BLaER1 (cell line): Measurements from ENCODE around the gene FLNA.
"Not testable (repeated sequence)": the region's sequence is repeated elsewhere in the genome, so short reads cannot be mapped to it uniquely, and the experiment has no call there.

Experiments
- H3K27ac ChIP-seq: shearing (Covaris generic); formaldehyde crosslinking; 2 replicates; pipeline ENCODE4 v1.8.1; 2022
- H3K27me3 ChIP-seq: shearing (Covaris generic); formaldehyde crosslinking; 2 replicates; pipeline ENCODE4 v1.8.1; 2022
- H3K36me3 ChIP-seq: shearing (Covaris generic); formaldehyde crosslinking; 2 replicates; pipeline ENCODE4 v1.8.1; 2022
- H3K4me1 ChIP-seq: shearing (Covaris generic); formaldehyde crosslinking; 2 replicates; pipeline ENCODE4 v1.8.1; 2022
- H3K4me2 ChIP-seq: shearing (Covaris generic); formaldehyde crosslinking; 2 replicates; pipeline ENCODE4 v1.8.1; 2022
- H3K4me3 ChIP-seq: shearing (Covaris generic); formaldehyde crosslinking; 2 replicates; pipeline ENCODE4 v1.8.1; 2022
- H3K9ac ChIP-seq: shearing (Covaris generic); formaldehyde crosslinking; 2 replicates; pipeline ENCODE4 v1.8.1; 2022
- H3K9me3 ChIP-seq: shearing (Covaris generic); formaldehyde crosslinking; 2 replicates; pipeline ENCODE4 v1.8.1; 2022
- H4K20me1 ChIP-seq: shearing (Covaris generic); formaldehyde crosslinking; 2 replicates; pipeline ENCODE4 v1.8.1; 2022
- Cebpa-rat ChIP-seq: shearing (Covaris generic); IDR thresholded peaks from 2 replicates; pipeline ENCODE4 v1.8.1; 2022

Gene FLNA

GRCh38 chrX:154312116-154312515 is 62.3 kb downstream of the FLNA start:
- Histone ChIP-seq H3K9me3 (no peaks in the 10 kb centered on the region), H3K9ac (no peak overlapping the region), H3K36me3 (no peaks in the 10 kb centered on the region), H3K27ac (no peak overlapping the region), H3K27me3 (peaks cover 92% of the 10 kb centered on the region), H3K4me2 (no peak overlapping the region), H3K4me1 (peaks cover 5% of the 10 kb centered on the region; the same call in 1 of the 2 replicates), H4K20me1 (no peaks in the 10 kb centered on the region; the same call in 1 of the 2 replicates), H3K4me3 (no peak overlapping the region)
- no peak for TF ChIP-seq Cebpa-rat

- Histone ChIP-seq H4K20me1 (no peaks in the 10 kb centered on the region; the same call in 1 of the 2 replicates), H3K4me1 (peaks cover 5% of the 10 kb centered on the region; the same call in 1 of the 2 replicates), H3K36me3 (no peaks in the 10 kb centered on the region), H3K9ac (no peak overlapping the region), H3K4me3 (no peak overlapping the region), H3K4me2 (no peak overlapping the region), H3K27ac (no peak overlapping the region), H3K27me3 (peaks cover 93% of the 10 kb centered on the region), H3K9me3 (no peaks in the 10 kb centered on the region)
- TF ChIP-seq Cebpa-rat = no peak
Observed at GRCh38 chrX:154310616-154311536, 63.6 kb downstream of the FLNA start.

DNA sequence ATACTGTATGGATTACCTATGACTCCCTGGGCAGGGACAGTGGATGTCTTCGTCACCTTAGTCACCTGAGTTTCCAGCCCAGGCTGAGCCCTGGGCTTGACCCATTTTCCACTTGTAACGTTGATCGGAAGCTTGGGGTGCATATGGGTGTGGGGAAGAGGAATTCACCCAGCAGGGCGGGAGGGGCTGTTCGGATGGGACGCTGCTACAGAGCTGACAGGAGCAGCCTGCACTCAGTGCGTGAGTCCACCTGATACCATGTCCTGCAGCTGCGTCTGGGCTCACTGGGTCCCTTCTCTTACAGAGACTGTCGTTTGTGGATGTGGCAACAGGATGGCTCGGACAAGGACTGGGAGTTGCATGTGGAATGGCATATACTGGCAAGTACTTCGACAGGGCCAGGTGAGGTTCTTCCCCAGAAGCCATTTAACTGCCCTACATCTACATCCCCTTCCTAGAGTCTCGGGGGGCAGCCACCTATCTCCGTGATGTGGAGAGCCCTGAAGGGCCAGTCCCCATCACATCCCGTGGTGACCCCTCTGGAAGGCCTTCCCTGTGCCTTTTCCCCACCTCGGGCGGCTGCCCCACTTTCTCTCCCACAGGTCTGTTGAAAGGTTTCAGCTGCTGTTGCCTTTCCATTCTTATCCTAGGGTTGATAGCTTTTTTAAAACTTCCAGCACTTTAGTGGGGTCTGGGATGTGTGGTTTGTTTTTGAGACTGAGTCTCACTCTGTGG is 65.2 kb downstream of the FLNA start:
- no peaks in the 10 kb centered on the region; the same call in 1 of the 2 replicates for H4K20me1 ChIP-seq
- peaks cover 5% of the 10 kb centered on the region; the same call in 1 of the 2 replicates for H3K4me1 ChIP-seq
- no peak overlapping the region for H3K4me2 ChIP-seq
- no peak overlapping the region for H3K27ac ChIP-seq
- no peak overlapping the region for H3K9ac ChIP-seq
- no peak overlapping the region for H3K4me3 ChIP-seq
- H3K9me3 ChIP-seq = no peaks in the 10 kb centered on the region
- no peaks in the 10 kb centered on the region for H3K36me3 ChIP-seq
- peaks cover 94% of the 10 kb centered on the region for H3K27me3 ChIP-seq
- TF ChIP-seq Cebpa-rat = no peak

GRCh38 chrX:154308108-154308946 is 66.1 kb downstream of the FLNA start:
- TF ChIP-seq Cebpa-rat = no peak
- H3K9me3 ChIP-seq = no peaks in the 10 kb centered on the region
- H3K9ac ChIP-seq = no peak overlapping the region
- H3K27ac ChIP-seq = no peak overlapping the region
- no peaks in the 10 kb centered on the region for H3K36me3 ChIP-seq
- no peaks in the 10 kb centered on the region; the same call in 1 of the 2 replicates for H4K20me1 ChIP-seq
- H3K4me3 ChIP-seq = no peak overlapping the region
- peaks cover 5% of the 10 kb centered on the region; the same call in 1 of the 2 replicates for H3K4me1 ChIP-seq
- peaks cover 91% of the 10 kb centered on the region for H3K27me3 ChIP-seq
- no peak overlapping the region for H3K4me2 ChIP-seq

DNA sequence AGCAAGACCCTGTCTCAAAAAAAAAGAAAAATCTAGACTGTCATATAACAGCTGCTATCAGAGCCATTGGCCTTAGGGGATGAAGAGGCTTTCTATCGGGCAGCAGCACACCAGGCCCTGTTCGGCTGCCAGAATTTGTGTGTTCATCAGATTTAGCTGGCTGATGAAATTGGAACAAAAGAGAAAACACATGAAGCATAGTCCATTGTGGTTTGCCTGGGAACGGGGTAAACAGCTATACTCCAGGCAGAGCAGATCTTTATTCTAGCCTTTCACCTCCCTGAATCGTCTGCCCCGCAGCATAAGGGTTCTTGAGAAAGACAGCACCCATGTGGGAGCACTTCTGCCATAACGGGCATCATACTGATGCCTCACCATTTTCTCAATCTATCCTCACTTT is 67.2 kb downstream of the FLNA start:
- Histone ChIP-seq H3K36me3 (no peaks in the 10 kb centered on the region), H4K20me1 (no peaks in the 10 kb centered on the region; the same call in 1 of the 2 replicates), H3K4me2 (no peak overlapping the region), H3K27ac (no peak overlapping the region), H3K4me3 (no peak overlapping the region), H3K4me1 (peaks cover 5% of the 10 kb centered on the region; the same call in 1 of the 2 replicates), H3K9ac (no peak overlapping the region), H3K27me3 (peaks cover 88% of the 10 kb centered on the region), H3K9me3 (no peaks in the 10 kb centered on the region)
- TF ChIP-seq Cebpa-rat = no peak

DNA sequence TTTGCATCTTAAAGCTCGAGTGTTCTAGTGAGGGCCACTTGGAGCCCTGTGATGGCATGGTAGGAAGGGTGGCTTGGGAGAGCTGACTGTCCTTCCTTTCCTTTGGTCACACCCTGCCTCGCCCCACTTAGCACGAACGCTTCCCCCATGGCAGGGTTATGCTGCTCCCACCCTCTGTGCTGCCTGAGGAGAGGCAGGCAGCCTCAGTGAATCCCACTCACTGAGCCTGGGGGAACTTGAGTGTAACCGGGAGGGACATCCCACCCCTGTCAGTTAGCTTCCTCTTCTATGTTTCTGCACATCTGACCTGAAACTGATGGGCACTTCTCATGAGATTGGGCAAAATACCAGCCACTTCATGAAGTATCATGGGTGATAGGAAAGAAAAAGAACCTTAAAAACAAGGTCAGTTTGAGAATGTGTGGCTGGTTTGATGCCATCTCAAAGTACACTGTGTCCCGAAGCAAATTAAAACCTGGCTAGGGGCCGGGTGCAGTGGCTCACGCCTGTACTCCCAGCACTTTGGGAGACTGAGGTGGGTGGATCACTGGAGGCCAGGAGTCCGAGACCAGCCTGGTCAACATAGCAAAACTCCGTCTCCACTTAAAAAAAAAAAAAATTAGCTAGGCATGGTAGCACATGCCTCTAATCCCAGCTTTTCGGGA is 68.8 kb downstream of the FLNA start:
- Histone ChIP-seq H3K36me3 (no peaks in the 10 kb centered on the region), H3K9me3 (no peaks in the 10 kb centered on the region), H3K4me3 (no peak overlapping the region), H3K9ac (no peak overlapping the region), H3K27me3 (peaks cover 85% of the 10 kb centered on the region), H3K4me2 (no peak overlapping the region), H4K20me1 (no peaks in the 10 kb centered on the region; the same call in 1 of the 2 replicates), H3K27ac (no peak overlapping the region), H3K4me1 (peaks cover 5% of the 10 kb centered on the region; the same call in 1 of the 2 replicates)
- no peak for TF ChIP-seq Cebpa-rat

- Histone ChIP-seq H3K27me3 (peaks cover 85% of the 10 kb centered on the region), H3K9me3 (no peaks in the 10 kb centered on the region), H3K4me1 (peaks cover 5% of the 10 kb centered on the region; the same call in 1 of the 2 replicates), H3K4me2 (no peak overlapping the region), H3K27ac (no peak overlapping the region), H3K36me3 (no peaks in the 10 kb centered on the region), H4K20me1 (no peaks in the 10 kb centered on the region; the same call in 1 of the 2 replicates), H3K9ac (no peak overlapping the region), H3K4me3 (no peak overlapping the region)
- TF ChIP-seq Cebpa-rat = no peak
Observed at GRCh38 chrX:154304846-154305245, 69.6 kb downstream of the FLNA start.

DNA sequence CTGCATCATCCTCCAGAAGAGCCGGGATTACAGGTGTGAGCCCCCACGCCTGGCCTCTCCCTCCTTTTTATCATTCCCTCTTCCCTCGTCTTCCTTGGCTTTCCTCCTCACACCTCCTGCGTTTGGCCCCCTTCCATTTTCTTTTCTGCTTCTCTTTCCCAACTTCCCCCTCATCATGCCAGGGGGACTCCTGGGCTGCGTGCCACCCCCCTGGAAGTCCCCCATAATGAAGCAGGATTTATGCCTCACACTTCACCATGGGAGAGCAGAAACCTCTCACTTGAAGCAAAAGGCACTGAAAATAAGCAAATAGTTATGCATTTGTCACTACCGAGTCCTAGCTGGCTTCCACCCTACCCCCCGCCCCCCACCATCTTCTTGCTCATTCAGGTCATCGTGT is 71.0 kb downstream of the FLNA start:
- Histone ChIP-seq H3K4me3 (no peak overlapping the region), H3K4me2 (no peak overlapping the region), H3K9ac (no peak overlapping the region), H3K36me3 (no peaks in the 10 kb centered on the region), H3K27me3 (peaks cover 78% of the 10 kb centered on the region), H4K20me1 (no peaks in the 10 kb centered on the region; the same call in 1 of the 2 replicates), H3K9me3 (no peaks in the 10 kb centered on the region), H3K4me1 (peaks cover 2% of the 10 kb centered on the region; the same call in 1 of the 2 replicates), H3K27ac (no peak overlapping the region)
- no peak for TF ChIP-seq Cebpa-rat

GRCh38 chrX:154302998-154303397 is 71.4 kb downstream of the FLNA start:
- H3K4me2 ChIP-seq, H3K4me3 ChIP-seq, H3K36me3 ChIP-seq, H3K9ac ChIP-seq, H3K27ac ChIP-seq, H3K9me3 ChIP-seq, H3K4me1 ChIP-seq, H4K20me1 ChIP-seq: not testable (repeated sequence)
- peaks cover 81% of the 10 kb centered on the region for H3K27me3 ChIP-seq
